PC-3 (cell line): ENCODE data around the gene SLC9A8. TPM values are rescaled to one million over a fixed set of nuclear protein-coding genes. Genes with fewer than 3 reads are reported as not detected.

Experiments
- ATAC-seq: fragments of 200-7000 bp; cut with Tn5 transposase; 2 replicates; pipeline ENCODE4 v1.9.1; 2020; ENCODE audit warnings: mild to moderate bottlenecking, moderate library complexity
- BruUV-seq: library from RNA; stranded (reverse); fragments of 400-500 nt; replicated peaks from 2 replicates; lab custom pipeline; 2021; lab: Mats Ljungman, UMichigan
- CTCF ChIA-PET: fragments of 300-600 bp; sonication (Branson Sonifier 250); formaldehyde crosslinking; loops from one replicate; lab custom pipeline; 2022; ENCODE audit warnings: antibody characterized with exemption; lab: Charles Lee
- POLR2A ChIA-PET: fragments of 300-600 bp; sonication (Branson Sonifier 250); formaldehyde crosslinking; loops from one replicate; lab custom pipeline; 2022; ENCODE audit warnings: antibody characterized with exemption; ENCODE audit not compliant: unreplicated experiment; lab: Charles Lee
- DNase-seq: peaks from one replicate; pipeline ENCODE4 v3.0.0-alpha.2; 2015
- H2AFZ ChIP-seq: fragments of 300-600 bp; sonication (generic); 2 replicates; pipeline ENCODE4 v1.6.0; 2016; ENCODE audit warnings: antibody characterized with exemption, low read length
- H3F3A ChIP-seq: fragments of 300-600 bp; sonication (generic); one replicate; pipeline ENCODE4 v1.6.0; 2017; ENCODE audit warnings: antibody characterized with exemption, low read length, control low read depth, mild to moderate bottlenecking; ENCODE audit not compliant: unreplicated experiment
- H3K27ac ChIP-seq: fragments of 300-600 bp; sonication (generic); 2 replicates; pipeline ENCODE4 v1.5.1; 2016; ENCODE audit warnings: mild to moderate bottlenecking, low read length
- H3K27me3 ChIP-seq: fragments of 300-600 bp; sonication (generic); 2 replicates; pipeline ENCODE4 v1.6.1; 2016; ENCODE audit warnings: low read length, mixed read lengths
- H3K36me3 ChIP-seq: fragments of 300-600 bp; sonication (generic); 2 replicates; pipeline ENCODE4 v1.6.1; 2016; ENCODE audit warnings: low read depth, mixed run types, low read length, mixed read lengths
- H3K4me1 ChIP-seq: fragments of 300-600 bp; sonication (generic); 2 replicates; pipeline ENCODE4 v1.5.1; 2016; ENCODE audit warnings: low read length; ENCODE audit not compliant: insufficient read depth
- H3K4me2 ChIP-seq: fragments of 300-600 bp; sonication (generic); 2 replicates; pipeline ENCODE4 v1.6.0; 2016; ENCODE audit warnings: low read length
- H3K4me3 ChIP-seq: fragments of 300-600 bp; sonication (generic); 2 replicates; pipeline ENCODE4 v1.5.1; 2016; ENCODE audit warnings: mild to moderate bottlenecking, low read length, mixed read lengths
- H3K79me2 ChIP-seq: fragments of 300-600 bp; sonication (generic); 2 replicates; pipeline ENCODE4 v1.6.1; 2017; ENCODE audit warnings: low read length, mixed read lengths
- H3K9ac ChIP-seq: fragments of 300-600 bp; sonication (generic); 2 replicates; pipeline ENCODE4 v1.6.0; 2016; ENCODE audit warnings: mild to moderate bottlenecking, low read length
- H3K9me2 ChIP-seq: fragments of 300-600 bp; sonication (generic); replicated peaks from 2 replicates; pipeline ENCODE4 v1.6.1; 2016; ENCODE audit warnings: mixed run types, low read length, mixed read lengths
- H3K9me3 ChIP-seq: fragments of 300-600 bp; sonication (generic); 2 replicates; pipeline ENCODE4 v1.6.1; 2016; ENCODE audit warnings: low read length, mixed read lengths
- H4K20me1 ChIP-seq: fragments of 300-600 bp; sonication (generic); 2 replicates; pipeline ENCODE4 v1.6.1; 2016; ENCODE audit warnings: low read length, mixed read lengths
- CTCF ChIP-seq: fragments of 300-600 bp; sonication (generic); conservative IDR thresholded peaks from 2 replicates; pipeline ENCODE4 v1.5.1; 2017; ENCODE audit warnings: antibody characterized with exemption, low read depth, mild to moderate bottlenecking, low read length
- EZH2 ChIP-seq: fragments of 300-600 bp; sonication (generic); IDR thresholded peaks from one replicate; pipeline ENCODE4 v1.6.1; 2017; ENCODE audit warnings: antibody characterized with exemption, mild to moderate bottlenecking, low read length; ENCODE audit not compliant: unreplicated experiment
- EZH2phosphoT487 ChIP-seq: fragments of 300-600 bp; sonication (generic); IDR thresholded peaks from 2 replicates; pipeline ENCODE4 v1.6.1; 2018; ENCODE audit warnings: mild to moderate bottlenecking, antibody characterized with exemption, low read length, borderline replicate concordance
- intact Hi-C: fragments of 100-400 bp; cut with micrococcal nuclease; formaldehyde crosslinking; loops from 2 replicates; pipeline ENCODE4 v1.9.0; 2023
- total RNA-seq: library from RNA; depleted of rRNA; stranded (reverse); fragments of >200 nt; gene quantifications from 2 replicates; pipeline ENCODE4 v1.2.3, GENCODE V29; 2014

SLC9A8 gene
- total RNA-seq, 1 experiment from 2014 or later = 13.1 TPM

GRCh38 chr20:49845060-49845459 lies 32.4 kb downstream of the SLC9A8 start:
- H3K27me3 ChIP-seq = no peaks in the 10 kb centered on the region
- CTCF ChIA-PET = interaction anchor here (0.6 to 2.9 kb wide), 2 partner anchors 127 to 303 kb away, joined by 16 read pairs; no protein-coding TSS in a partner anchor
- intact Hi-C loops = loop anchor here (5.0 kb wide), 2 partner anchors 123 to 303 kb away; no protein-coding TSS in a partner anchor
- ATAC-seq (no peak), DNase-seq (no peak)
- no TSS peak for BruUV-seq
- H3K4me2 ChIP-seq = no peak overlapping the region
- no peak for TF ChIP-seq CTCF
- TF ChIP-seq EZH2phosphoT487 = no peak
- no peak for TF ChIP-seq EZH2
- H3K79me2 ChIP-seq = no peaks in the 10 kb centered on the region
- H4K20me1 ChIP-seq = no peaks in the 10 kb centered on the region
- POLR2A ChIA-PET = no interaction called here
- no peaks in the 10 kb centered on the region for H3K4me1 ChIP-seq
- no peak overlapping the region for H2AFZ ChIP-seq
- H3K9ac ChIP-seq = no peak overlapping the region
- H3K9me2 ChIP-seq = no peaks in the 10 kb centered on the region
- H3K27ac ChIP-seq = no peak overlapping the region
- H3F3A ChIP-seq = no peaks in the 10 kb centered on the region
- no peaks in the 10 kb centered on the region for H3K9me3 ChIP-seq
- H3K4me3 ChIP-seq = no peak overlapping the region
- no peaks in the 10 kb centered on the region for H3K36me3 ChIP-seq

GRCh38 chr20:49846206-49846807 lies 33.7 kb downstream of the SLC9A8 start:
- Histone ChIP-seq H3K9me2 (no peaks in the 10 kb centered on the region), H3K4me2 (no peak overlapping the region), H3K9me3 (no peaks in the 10 kb centered on the region), H3K36me3 (no peaks in the 10 kb centered on the region), H3K4me3 (no peak overlapping the region), H3K9ac (no peak overlapping the region), H3K27ac (no peak overlapping the region), H3K27me3 (no peaks in the 10 kb centered on the region), H3F3A (no peaks in the 10 kb centered on the region), H3K4me1 (0 out of 2 replicates have a peak, but pooled peaks cover 9% of the 10 kb centered on the region), H4K20me1 (no peaks in the 10 kb centered on the region), H2AFZ (no peak overlapping the region), H3K79me2 (no peaks in the 10 kb centered on the region)
- ChIA-PET POLR2A (interaction anchor here (0.7 kb wide), 1 partner anchor 70 kb away, joined by 3 read pairs; no protein-coding TSS in a partner anchor), CTCF (interaction anchor here (0.5 to 2.9 kb wide), 9 partner anchors 14 to 338 kb away, joined by 3 to 16 read pairs (median 4); no protein-coding TSS in a partner anchor)
- no TSS peak for BruUV-seq
- ATAC-seq (peak; percentile 93), DNase-seq (peak; percentile 85)
- intact Hi-C loops = loop anchor here (1.0 to 5.0 kb wide), 3 partner anchors 124 to 304 kb away; no protein-coding TSS in a partner anchor
- TF ChIP-seq EZH2 = no peak
- peak; percentile 85 for TF ChIP-seq CTCF
- TF ChIP-seq EZH2phosphoT487 = no peak
